ENCODE measurements around the gene GLG1.

GRCh38 chr16:74449470-74449869 is 157.4 kb downstream of the GLG1 start:
- no peak for TF ChIP-seq CTCF (IDR thresholded peaks at IDR 0.05)
- no peak for TF ChIP-seq POLR2A (IDR thresholded peaks at IDR 0.05)
